ENCODE data around the gene ARHGAP30.

The ARHGAP30 gene

GRCh38 chr1:161089251-161089924 is 19.7 kb upstream of the ARHGAP30 start, which contains the start of gene NECTIN4:
TSS of gene NECTIN4 (minus strand) at chr1:161089558. CDS start at chr1:161089296, 262 bp downstream.
- DNase-seq = no peak

GRCh38 chr1:161088587-161089110 is 19.0 kb upstream of the ARHGAP30 start:
- DNase-seq = no peak

- DNase-seq = no peak
Measured at GRCh38 chr1:161086457-161086856, 16.8 kb upstream of the ARHGAP30 start.

- DNase-seq = no peak
Measured at GRCh38 chr1:161085165-161085564, 15.5 kb upstream of the ARHGAP30 start.

GRCh38 chr1:161084597-161084988 is 14.9 kb upstream of the ARHGAP30 start:
- no peak for DNase-seq

GRCh38 chr1:161083748-161084596 is 14.3 kb upstream of the ARHGAP30 start:
- DNase-seq = no peak

GRCh38 chr1:161082996-161083747 is 13.5 kb upstream of the ARHGAP30 start:
- DNase-seq = peak; percentile 25

- no peak for DNase-seq
Measured at GRCh38 chr1:161082483-161082882, 12.8 kb upstream of the ARHGAP30 start.

- no peak for DNase-seq
Measured at GRCh38 chr1:161081519-161081918, 11.8 kb upstream of the ARHGAP30 start.

GRCh38 chr1:161080441-161081405 is 11.0 kb upstream of the ARHGAP30 start:
- no peak for DNase-seq

GRCh38 chr1:161079436-161080110 is 9.9 kb upstream of the ARHGAP30 start:
- no peak for DNase-seq

- no peak for DNase-seq
Measured at GRCh38 chr1:161077426-161077825, 7.7 kb upstream of the ARHGAP30 start.

- no peak for DNase-seq
Measured at GRCh38 chr1:161076410-161076809, 6.7 kb upstream of the ARHGAP30 start.

- DNase-seq = no peak
Measured at GRCh38 chr1:161074676-161075368, 5.1 kb upstream of the ARHGAP30 start.

- no peak for DNase-seq
Measured at GRCh38 chr1:161073474-161074121, 3.9 kb upstream of the ARHGAP30 start.

- DNase-seq = no peak
Measured at GRCh38 chr1:161072751-161073449, 3.2 kb upstream of the ARHGAP30 start.

- DNase-seq = peak; percentile 52
Measured at GRCh38 chr1:161071886-161072371, 2.2 kb upstream of the ARHGAP30 start.

GRCh38 chr1:161070761-161071160 is 1.1 kb upstream of the ARHGAP30 start:
- no peak for DNase-seq

GRCh38 chr1:161069241-161069640 is 450 bp downstream of the ARHGAP30 start:
- DNase-seq = peak; percentile 13
